Measurements from ENCODE around the gene KIAA0513. TPM values are rescaled to one million over a fixed set of nuclear protein-coding genes. Genes with fewer than 3 reads are reported as not detected.

KIAA0513 gene
- total RNA-seq, 1 donor from 2014 or later, result 16.3 TPM

- no peak for TF ChIP-seq CTCF (IDR thresholded peaks at IDR 0.05; ENCODE audit: unreplicated experiment)
- H3K27me3 Mint-ChIP-seq, result peaks cover 16% of the 10 kb centered on the region
- peaks cover 7% of the 10 kb centered on the region for H3K4me1 Mint-ChIP-seq (ENCODE audit: low read depth)
- H3K27ac Mint-ChIP-seq, result no peak overlapping the region
- no peak overlapping the region for H3K4me3 Mint-ChIP-seq (ENCODE audit: low read depth)
- H3K9me3 Mint-ChIP-seq (ENCODE audit: low read depth), result no peaks in the 10 kb centered on the region
- no peak for DNase-seq (ENCODE audit: low spot score, unreplicated experiment)
- H3K36me3 Mint-ChIP-seq (ENCODE audit: insufficient read depth), result no peaks in the 10 kb centered on the region
Observed at GRCh38 chr16:85123891-85124635, 96.5 kb downstream of the KIAA0513 start.

- Mint-ChIP-seq H3K27ac (no peak overlapping the region), H3K36me3 (ENCODE audit: insufficient read depth) (no peaks in the 10 kb centered on the region), H3K4me3 (ENCODE audit: low read depth) (no peak overlapping the region), H3K27me3 (peaks cover 16% of the 10 kb centered on the region), H3K4me1 (ENCODE audit: low read depth) (peaks cover 7% of the 10 kb centered on the region), H3K9me3 (ENCODE audit: low read depth) (no peaks in the 10 kb centered on the region)
- no peak for TF ChIP-seq CTCF (IDR thresholded peaks at IDR 0.05; ENCODE audit: unreplicated experiment)
- no peak for DNase-seq (ENCODE audit: low spot score, unreplicated experiment)
Observed at GRCh38 chr16:85124636-85125346, 97.2 kb downstream of the KIAA0513 start.

GRCh38 chr16:85125570-85126393, 98.2 kb downstream of the KIAA0513 start:
- Mint-ChIP-seq H3K4me1 (ENCODE audit: low read depth) (peaks cover 8% of the 10 kb centered on the region), H3K9me3 (ENCODE audit: low read depth) (no peaks in the 10 kb centered on the region), H3K4me3 (ENCODE audit: low read depth) (no peak overlapping the region), H3K27me3 (peaks cover 20% of the 10 kb centered on the region), H3K27ac (no peak overlapping the region), H3K36me3 (ENCODE audit: insufficient read depth) (no peaks in the 10 kb centered on the region)
- no peak for DNase-seq (ENCODE audit: low spot score, unreplicated experiment)
- TF ChIP-seq CTCF (IDR thresholded peaks at IDR 0.05; ENCODE audit: unreplicated experiment), result no peak

GRCh38 chr16:85126394-85126704, 98.8 kb downstream of the KIAA0513 start:
- Mint-ChIP-seq H3K27ac (no peak overlapping the region), H3K4me3 (ENCODE audit: low read depth) (no peak overlapping the region), H3K4me1 (ENCODE audit: low read depth) (peaks cover 8% of the 10 kb centered on the region), H3K27me3 (peaks cover 20% of the 10 kb centered on the region), H3K36me3 (ENCODE audit: insufficient read depth) (no peaks in the 10 kb centered on the region), H3K9me3 (ENCODE audit: low read depth) (no peaks in the 10 kb centered on the region)
- no peak for DNase-seq (ENCODE audit: low spot score, unreplicated experiment)
- TF ChIP-seq CTCF (IDR thresholded peaks at IDR 0.05; ENCODE audit: unreplicated experiment), result no peak

- no peak overlapping the region for H3K4me3 Mint-ChIP-seq (ENCODE audit: low read depth)
- H3K27me3 Mint-ChIP-seq, result peaks cover 20% of the 10 kb centered on the region
- DNase-seq (ENCODE audit: low spot score, unreplicated experiment), result no peak
- H3K9me3 Mint-ChIP-seq (ENCODE audit: low read depth), result no peaks in the 10 kb centered on the region
- H3K27ac Mint-ChIP-seq, result no peak overlapping the region
- TF ChIP-seq CTCF (IDR thresholded peaks at IDR 0.05; ENCODE audit: unreplicated experiment), result peak; percentile 11
- H3K36me3 Mint-ChIP-seq (ENCODE audit: insufficient read depth), result no peaks in the 10 kb centered on the region
- H3K4me1 Mint-ChIP-seq (ENCODE audit: low read depth), result peaks cover 8% of the 10 kb centered on the region
Observed at GRCh38 chr16:85126705-85127378, 99.2 kb downstream of the KIAA0513 start.

Measured in progenitor cell of endocrine pancreas (in vitro differentiated cells).